Measurements from ENCODE around the gene GRIA1.

GRCh38 chr5:153623124-153623523 is 132.7 kb downstream of the GRIA1 start:
- no peak for TF ChIP-seq CTCF (IDR thresholded peaks at IDR 0.05)
- no peak for TF ChIP-seq EP300 (IDR thresholded peaks at IDR 0.05)
